ENCODE measurements around the gene THSD7A. TPM values are rescaled to one million over a fixed set of nuclear protein-coding genes. Genes with fewer than 3 reads are reported as not detected.

Gene THSD7A, protein sequence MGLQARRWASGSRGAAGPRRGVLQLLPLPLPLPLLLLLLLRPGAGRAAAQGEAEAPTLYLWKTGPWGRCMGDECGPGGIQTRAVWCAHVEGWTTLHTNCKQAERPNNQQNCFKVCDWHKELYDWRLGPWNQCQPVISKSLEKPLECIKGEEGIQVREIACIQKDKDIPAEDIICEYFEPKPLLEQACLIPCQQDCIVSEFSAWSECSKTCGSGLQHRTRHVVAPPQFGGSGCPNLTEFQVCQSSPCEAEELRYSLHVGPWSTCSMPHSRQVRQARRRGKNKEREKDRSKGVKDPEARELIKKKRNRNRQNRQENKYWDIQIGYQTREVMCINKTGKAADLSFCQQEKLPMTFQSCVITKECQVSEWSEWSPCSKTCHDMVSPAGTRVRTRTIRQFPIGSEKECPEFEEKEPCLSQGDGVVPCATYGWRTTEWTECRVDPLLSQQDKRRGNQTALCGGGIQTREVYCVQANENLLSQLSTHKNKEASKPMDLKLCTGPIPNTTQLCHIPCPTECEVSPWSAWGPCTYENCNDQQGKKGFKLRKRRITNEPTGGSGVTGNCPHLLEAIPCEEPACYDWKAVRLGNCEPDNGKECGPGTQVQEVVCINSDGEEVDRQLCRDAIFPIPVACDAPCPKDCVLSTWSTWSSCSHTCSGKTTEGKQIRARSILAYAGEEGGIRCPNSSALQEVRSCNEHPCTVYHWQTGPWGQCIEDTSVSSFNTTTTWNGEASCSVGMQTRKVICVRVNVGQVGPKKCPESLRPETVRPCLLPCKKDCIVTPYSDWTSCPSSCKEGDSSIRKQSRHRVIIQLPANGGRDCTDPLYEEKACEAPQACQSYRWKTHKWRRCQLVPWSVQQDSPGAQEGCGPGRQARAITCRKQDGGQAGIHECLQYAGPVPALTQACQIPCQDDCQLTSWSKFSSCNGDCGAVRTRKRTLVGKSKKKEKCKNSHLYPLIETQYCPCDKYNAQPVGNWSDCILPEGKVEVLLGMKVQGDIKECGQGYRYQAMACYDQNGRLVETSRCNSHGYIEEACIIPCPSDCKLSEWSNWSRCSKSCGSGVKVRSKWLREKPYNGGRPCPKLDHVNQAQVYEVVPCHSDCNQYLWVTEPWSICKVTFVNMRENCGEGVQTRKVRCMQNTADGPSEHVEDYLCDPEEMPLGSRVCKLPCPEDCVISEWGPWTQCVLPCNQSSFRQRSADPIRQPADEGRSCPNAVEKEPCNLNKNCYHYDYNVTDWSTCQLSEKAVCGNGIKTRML (N-terminal part only)
- 41.0 TPM for total RNA-seq

DNA sequence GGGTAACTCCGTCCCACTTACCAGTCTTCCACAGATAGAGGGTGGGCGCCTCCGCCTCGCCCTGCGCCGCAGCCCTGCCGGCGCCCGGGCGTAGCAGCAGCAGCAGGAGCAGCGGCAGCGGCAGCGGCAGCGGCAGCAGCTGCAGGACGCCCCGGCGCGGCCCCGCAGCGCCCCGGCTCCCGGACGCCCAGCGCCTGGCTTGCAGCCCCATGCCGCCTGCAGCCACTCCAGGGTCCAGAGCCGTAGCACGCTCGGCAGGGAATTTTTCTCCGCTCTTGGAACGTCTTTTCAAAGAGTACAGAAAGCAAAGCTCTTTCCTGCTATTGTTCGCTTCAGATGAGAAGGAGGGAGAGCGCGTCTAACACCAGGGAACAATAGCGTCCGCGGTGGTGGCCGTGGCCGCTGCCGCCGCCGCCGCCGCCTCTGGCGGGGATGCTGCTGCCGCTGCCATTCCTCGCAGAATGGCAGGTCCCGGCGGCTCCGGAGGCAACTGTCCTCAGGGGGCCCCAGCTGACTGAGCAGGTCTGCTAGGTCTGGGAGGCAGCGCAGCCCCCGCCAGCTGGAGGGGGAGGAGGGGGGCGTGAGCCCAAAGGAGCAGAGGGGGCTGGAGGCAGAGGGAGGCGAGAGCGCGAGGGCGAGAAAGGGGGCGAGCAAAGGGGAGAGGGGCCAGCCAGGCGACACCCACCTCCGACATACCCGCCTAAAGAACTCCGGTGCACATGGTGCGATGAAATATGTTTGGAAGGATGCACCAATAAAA, at the start of gene THSD7A:
Gene THSD7A (minus strand): TSS at position 463 of the 760 bp plus-strand sequence. CDS start 252 bp downstream, at position 211.
- DNase-seq, result peak; percentile 44

DNA sequence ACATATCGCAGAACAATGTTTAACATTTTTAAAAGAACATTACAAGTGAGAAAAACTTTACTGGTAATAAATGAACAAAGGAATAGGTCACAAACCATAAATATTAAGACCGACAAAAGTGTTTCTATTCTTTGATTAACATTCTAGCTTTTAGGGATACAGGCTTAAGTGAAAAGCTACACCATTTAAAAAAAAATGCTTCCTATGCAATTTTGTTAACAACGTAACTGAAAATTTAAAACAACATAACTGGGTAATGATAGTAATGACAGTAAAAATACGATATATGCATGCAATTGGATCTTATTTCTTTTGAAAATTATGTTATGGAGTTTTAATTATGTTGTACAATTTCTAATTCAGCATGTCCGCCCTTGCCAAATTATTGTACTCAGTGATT, 49.7 kb upstream of the THSD7A start:
- DNase-seq, result no peak

DNA sequence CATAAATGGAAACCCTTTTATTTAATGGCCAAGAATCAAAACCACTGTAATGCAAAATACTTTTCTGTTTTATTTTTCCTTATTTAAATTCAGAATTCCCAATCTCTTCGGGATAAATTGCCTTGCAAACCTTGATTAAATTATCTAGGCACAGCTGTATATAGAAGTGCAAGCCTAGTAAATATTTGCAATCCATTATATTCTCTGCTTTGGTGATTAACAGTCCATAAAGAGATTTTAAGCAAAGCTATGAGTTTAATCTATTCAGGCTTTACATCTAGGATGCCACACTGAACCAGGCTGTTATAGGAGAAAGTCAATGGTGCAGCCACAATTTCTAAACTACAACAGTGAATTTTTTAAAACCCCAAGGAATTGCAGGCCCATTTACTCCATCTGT, 43.6 kb upstream of the THSD7A start:
- no peak for DNase-seq

DNA sequence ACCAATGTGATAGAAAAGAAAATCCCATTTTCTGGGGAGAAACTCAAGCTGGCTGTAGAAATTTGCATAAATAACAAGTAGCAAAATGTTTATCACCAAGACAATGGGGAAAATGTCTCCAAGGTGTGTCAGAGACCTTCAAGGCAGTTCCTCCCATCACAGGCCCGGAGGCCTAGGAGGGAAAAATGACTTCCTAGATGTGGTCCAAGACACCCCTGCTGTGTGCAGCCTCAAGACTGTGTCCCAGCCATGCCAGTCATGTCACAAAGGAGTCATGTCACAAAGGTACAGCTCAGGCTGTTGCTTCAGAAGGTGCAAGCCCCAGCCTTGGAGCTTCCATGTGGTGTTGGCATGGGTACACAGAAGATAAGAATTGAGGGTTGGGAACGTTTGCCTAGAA, 33.7 kb upstream of the THSD7A start:
- no peak for DNase-seq

DNA sequence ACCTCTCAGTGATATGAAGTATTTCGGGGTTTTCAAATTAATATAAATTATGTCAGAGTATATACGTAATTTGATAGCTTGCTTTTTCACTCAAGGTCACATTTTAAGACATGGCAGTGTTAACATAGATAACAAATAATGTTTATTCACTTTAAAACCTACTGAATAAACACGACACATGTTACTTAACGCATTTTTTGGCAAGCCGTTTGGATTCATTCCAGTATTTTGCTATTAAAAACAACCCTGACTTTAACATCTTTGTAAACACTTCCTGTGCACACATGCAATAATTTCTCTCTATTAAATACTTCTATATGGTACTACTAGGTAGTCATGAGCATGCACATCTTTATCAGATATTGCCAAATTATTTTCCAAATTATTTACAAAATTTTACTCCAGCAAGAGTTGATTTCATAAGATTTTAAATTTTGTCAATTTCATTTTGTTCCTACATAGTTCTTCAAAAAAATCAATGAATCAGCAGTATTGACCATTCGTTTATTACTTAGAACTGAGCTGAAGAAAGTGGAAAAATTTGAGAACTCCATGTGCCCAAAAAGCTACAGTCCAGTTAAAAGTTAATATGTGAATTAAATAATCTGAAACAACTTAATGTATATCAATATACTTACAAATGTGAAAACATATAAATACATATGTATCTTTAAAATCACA, 26.8 kb upstream of the THSD7A start:
- no peak for DNase-seq

DNA sequence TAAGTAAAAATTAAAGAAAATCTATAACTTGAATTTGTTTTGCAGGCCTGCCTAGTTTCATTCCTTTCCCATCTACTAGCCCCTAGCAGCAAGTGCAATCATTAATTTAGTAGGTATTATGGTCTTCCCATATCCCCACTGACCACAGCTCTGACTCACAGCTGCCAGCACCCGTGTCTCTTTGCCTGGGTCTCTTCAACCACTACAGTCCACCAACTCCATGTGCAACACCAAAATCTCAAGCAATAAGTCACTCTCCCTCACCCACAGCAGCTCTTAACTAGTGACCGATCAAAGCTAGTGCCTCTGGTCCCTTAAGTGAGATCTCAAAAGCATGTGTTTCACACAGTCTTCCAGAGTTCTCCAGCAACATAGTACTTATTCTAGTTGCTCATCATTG, 26.0 kb upstream of the THSD7A start:
- no peak for DNase-seq

DNA sequence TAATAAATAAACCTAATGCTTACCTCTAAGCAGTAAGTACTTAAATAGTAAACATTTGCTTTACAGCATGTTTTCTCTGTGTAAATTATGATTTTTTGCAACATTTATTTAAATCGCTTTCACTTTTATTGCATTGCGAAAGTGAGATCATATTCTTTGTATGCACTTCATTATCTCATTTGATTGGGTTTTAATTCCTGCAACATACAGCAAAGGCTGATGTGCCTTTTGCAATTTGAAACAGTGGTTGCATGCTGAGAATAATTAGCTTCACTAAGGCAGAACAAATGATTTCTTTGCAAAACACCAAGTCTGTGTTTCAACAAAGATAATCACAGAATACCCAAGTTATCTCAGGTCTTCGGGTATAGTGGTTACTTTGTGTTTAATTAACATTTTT, 16.3 kb upstream of the THSD7A start:
- DNase-seq, result no peak

DNA sequence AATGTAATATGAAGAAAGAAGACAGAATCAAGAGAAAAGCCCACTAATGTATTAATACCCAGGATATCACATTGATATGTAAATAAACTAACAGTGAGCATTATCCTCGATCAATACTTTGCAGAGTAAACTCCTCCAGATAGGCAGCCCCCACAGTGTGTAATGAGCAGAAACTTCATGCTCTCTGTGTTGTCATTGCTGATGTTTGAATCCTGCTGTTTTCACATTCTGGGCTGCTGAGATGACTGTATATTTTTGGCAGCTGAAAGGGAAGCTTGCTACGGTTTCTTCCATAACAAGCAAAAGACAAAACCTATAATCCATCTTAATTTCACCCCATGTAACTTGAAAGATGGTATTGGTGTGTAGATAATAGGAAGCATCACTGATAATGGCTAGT, 15.3 kb upstream of the THSD7A start:
- DNase-seq, result no peak

DNA sequence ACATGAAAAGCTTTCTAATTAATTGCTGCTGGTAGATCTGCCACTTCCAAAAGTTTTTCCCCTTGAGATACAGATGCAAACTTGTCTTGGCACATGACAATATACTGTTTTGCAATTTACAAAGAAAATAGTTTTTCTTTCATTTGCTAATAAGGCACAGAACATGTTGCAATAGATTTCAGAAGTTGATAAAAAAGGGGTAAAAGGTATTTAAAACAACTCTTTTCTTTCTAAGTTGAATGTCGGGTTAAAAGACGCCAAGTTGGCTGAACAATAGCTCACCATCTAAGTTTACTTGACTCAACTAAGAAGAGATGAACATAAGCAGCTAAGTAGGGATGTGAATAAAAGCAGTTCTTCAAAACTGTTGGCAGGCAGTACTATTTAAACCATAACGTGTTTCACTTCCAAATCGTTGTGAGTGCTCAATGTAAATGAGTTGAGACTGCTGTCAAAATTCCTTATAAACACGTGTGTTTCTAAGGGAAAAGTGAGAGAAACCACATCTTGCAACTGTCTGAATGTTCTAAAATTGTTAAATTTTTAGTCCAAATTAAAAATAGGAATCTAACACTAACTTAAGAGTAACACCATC, 14.5 kb upstream of the THSD7A start:
- no peak for DNase-seq

DNA sequence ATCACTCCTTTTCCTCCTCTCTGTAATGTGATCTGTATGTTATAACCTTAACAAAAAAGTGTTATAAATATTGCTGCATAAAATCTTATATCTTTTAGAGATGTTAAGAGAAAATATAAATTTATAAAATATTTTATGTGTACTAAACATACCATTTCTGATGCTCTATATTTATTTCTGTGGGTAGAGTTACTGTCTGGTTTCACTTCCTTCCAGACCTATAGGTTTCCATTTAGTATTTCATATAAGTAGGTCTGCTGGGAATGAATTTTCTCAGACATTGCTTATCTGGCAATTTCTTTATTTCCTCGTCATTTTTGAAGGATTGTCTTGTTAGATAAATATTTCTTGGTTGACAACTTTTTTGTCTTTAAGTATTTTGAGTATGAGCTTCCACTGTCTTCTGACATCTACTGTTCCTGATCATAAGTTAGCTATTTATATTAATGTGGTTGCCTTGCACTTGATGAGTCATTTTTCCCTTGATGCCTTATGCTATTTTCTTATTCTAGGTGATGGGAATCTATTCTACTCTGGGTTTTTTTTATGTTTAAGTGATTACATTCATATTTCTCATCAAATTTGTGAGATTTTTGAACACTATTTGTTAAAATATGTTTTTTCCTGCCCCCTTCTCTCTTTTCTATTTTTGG, 11.2 kb upstream of the THSD7A start:
- no peak for DNase-seq

DNA sequence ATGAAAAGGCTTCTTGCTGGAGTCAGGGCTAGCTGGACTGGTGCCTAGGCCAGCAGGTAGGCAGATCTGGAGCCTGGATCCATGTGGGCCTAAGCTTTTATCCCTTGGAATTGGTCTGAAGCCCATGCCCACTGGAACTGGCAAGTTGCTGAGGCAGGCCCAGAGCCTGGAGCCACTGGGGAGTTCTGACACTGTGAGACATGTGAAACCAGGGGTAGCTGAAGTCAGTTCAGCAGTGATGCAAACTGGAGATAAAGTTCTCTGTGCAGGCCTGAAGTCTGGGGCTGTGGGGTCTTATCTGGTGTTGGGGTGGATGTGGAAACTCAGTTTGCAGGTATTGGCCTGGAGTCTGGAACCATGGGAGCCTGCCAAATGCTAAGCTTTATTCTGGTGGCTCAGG, 9.7 kb upstream of the THSD7A start:
- no peak for DNase-seq

DNA sequence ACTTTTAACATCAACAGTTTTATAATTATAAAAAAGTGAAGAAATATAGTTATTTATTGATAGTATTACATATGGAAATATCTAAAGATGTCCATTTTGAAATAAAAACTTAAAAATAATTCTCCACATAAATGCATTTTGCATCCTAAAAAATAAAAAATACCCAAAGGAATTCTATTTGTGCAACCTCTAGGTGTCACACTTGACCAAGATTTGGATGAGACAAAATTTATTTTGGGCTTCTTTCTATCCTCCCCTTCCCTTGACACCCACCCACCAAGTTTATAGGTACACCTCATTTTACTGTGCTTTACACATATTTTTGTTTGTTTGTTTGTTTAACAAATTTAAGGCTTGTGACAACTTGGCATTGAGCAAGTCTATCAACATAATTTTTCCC, 3.3 kb upstream of the THSD7A start:
- no peak for DNase-seq

DNA sequence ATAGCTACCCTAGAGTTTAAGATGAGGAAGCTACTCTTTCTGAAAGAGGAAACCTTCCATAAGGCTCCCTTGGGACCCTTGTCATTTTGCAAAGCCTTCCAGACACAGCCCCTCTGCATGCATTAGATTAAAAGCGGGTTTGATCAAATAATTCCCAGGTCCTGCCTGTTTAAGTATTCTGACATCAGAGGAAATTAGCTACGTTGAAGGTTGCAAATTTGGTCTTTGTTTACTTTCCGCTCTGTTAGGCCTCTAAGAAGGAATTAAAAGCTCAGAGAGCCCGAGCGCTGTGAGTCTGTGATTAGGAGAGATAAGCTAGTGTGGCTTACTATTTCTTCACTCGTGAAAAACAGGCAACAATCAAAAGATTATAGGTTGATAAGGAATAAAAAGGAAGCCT, 1.4 kb upstream of the THSD7A start:
- DNase-seq, result no peak

DNA sequence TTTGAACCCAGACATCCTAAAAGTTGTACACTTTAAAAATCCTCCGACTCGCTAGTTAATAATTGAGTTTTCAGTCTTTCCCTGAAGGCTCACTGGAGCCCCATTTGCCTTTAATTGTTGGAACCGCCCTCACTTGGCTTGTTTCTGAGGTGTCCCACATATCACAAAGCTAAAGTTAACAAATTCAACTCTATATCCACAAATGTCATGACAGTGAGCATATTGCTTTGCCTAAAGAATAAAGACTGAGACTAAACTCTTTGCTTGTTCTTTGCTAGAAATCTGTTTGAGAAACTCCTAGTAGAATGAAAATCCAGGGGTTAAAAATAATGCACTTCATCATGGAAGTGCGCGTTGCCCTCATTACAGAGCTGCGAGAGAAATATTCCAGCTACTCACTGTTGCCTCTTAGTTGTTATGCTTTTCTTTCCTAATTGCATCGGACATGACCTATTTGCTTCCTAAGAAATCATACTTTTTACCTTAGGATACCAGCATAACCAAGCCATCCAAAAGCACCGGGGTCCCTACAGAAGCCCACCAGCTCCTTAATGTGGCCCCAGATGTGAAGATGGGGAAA, 752 bp downstream of the THSD7A start:
- no peak for DNase-seq

DNA sequence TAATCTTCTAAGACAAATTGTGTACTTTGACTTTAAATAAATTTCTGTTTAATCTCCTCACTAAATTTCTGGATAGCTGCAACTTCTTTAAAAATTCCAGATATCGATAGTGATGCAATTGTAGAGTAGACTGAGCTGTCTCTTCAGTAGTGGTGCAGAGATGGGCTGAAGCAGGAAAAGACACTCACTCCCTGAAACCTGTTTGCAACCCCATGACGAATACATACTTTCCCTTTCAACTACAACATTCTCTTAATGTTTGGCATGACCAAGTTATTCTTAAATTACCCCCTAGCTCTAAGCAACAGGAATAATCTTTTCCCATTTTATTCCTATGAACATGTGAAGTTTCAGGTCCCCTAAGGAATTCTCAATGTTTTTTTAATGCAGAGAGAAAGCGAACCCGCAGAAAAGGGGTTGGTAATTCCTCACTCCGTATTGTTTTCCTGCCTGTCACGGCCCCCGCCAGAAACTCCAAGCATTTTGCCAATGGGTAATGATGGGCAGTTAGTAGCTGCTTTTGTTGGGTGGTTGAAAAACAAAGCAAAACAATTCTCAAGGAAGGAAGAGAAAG, 1.3 kb downstream of the THSD7A start:
- DNase-seq, result no peak

DNA sequence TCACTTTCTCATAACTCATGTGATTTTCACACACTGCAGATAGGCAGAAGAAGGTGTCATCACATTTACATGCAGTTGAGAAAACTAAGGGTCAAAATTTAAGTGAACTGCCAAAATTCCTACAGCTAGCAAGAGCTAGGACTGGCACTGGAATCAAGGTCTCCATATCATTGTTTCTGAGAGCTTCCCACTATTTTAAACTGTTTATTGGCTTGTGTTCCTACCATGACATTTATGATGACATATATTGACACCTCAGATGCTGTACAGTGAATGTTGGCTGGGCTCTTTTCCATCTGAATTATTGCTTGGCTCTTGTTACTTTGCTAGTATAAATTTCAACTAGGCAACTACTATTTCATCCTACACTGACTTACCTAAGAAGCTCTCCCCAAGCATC, 2.0 kb downstream of the THSD7A start:
- DNase-seq, result no peak

DNA sequence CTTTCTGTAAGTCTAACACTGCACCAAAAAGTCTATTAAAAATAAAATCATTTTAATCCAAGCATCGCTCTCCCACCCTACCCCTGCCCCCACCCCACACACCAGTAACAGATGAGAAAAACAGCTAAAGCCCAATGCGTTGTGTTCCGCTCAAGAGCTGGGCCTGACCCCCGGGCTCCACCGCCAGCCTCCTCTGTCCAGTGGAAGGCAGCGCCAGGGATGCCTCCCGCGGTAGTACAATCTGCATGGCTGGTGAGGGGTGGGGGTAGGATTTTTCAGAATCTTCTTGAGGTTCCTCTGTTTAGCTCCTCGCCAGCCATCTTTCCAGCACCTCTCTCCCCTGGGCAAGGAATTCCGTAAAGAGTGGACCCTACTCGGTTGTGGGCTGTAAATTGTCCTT, 12.1 kb downstream of the THSD7A start:
- no peak for DNase-seq

DNA sequence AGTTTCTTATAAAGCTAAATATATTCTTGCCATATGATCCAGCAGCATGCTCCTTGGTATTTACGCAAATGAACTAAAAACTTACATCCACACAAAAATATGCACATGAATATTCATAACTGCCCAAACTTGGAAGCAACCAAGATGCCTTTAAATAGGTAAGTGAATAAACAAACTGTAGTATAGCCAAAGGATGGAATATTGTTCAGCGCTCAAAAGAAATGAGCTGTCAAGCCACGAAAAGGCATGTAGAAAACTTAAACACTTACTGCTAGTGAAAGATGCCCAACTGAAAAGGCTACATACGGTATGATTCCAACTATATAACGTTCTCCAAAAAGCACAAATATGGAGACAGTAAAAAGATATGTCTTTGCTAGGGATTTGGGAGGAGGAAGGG, 12.7 kb downstream of the THSD7A start:
- DNase-seq, result no peak

DNA sequence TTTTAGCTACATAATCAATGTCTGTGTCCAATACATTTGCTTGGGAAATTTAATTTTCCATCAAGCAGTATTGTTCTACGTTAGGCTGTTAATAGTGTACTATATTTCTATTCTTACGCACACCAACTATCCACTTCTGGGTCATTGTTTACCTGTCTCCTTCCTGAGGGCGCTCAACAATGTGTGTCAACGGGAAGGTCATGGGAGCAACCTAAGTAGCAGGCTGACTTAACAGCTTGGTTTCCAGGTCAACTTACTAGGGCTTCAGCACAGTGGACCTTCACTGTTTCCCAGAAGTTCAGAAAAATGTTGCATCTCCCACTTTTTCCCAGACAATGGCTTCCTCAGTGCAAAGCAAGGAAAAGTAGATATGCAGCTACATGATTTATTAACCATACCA, 13.7 kb downstream of the THSD7A start:
- no peak for DNase-seq

Measured in occipital lobe (tissue), 2 donors.